Stimulated activated naive CD4-positive, alpha-beta T cell (primary cell): ENCODE data around the gene RARRES2.
"Not testable (repeated sequence)": the region's sequence is repeated elsewhere in the genome, so short reads cannot be mapped to it uniquely, and the experiment has no call there.

ENCODE experiments used
- DNase-seq, 6 experiments: peaks; one replicate each; lab custom pipeline; 2025; lab: John Stamatoyannopoulos, UW

The RARRES2 gene

GRCh38 chr7:150341263-150342120, at the start of gene RARRES2:
Gene RARRES2, minus strand, starts transcription at chr7:150341629. Its CDS starts 1,020 bp downstream, at chr7:150340609.
- DNase-seq = no peak

- DNase-seq = no peak
Observed at GRCh38 chr7:150390205-150390604, 48.8 kb upstream of the RARRES2 start.

- DNase-seq = no peak
Observed at GRCh38 chr7:150389532-150389816, 48.0 kb upstream of the RARRES2 start.

GRCh38 chr7:150388709-150389531, 47.5 kb upstream of the RARRES2 start:
- DNase-seq = no peak

GRCh38 chr7:150388306-150388705, 46.9 kb upstream of the RARRES2 start:
- DNase-seq = no peak

GRCh38 chr7:150385884-150386283, 44.5 kb upstream of the RARRES2 start:
- DNase-seq = not testable (repeated sequence)

- DNase-seq = no peak
Observed at GRCh38 chr7:150385302-150385723, 43.9 kb upstream of the RARRES2 start.

GRCh38 chr7:150384406-150385301, 43.2 kb upstream of the RARRES2 start:
- DNase-seq = no peak

- no peak for DNase-seq
Observed at GRCh38 chr7:150383710-150384397, 42.4 kb upstream of the RARRES2 start.

GRCh38 chr7:150382844-150383225, 41.4 kb upstream of the RARRES2 start:
- no peak for DNase-seq

- no peak for DNase-seq
Observed at GRCh38 chr7:150382123-150382843, 40.9 kb upstream of the RARRES2 start.

GRCh38 chr7:150381785-150382122, 40.3 kb upstream of the RARRES2 start:
- no peak for DNase-seq

GRCh38 chr7:150381096-150381495, 39.7 kb upstream of the RARRES2 start:
- no peak for DNase-seq

- no peak for DNase-seq
Observed at GRCh38 chr7:150380463-150380862, 39.0 kb upstream of the RARRES2 start.

- DNase-seq = peak in 2 of 6 experiments; percentile 14 to 30
Observed at GRCh38 chr7:150379441-150380379, 38.3 kb upstream of the RARRES2 start.

- DNase-seq = peak; percentile 83 to 91 (median 88)
Observed at GRCh38 chr7:150378853-150379440, 37.5 kb upstream of the RARRES2 start, which contains the start of gene ZNF775. Gene ZNF775, plus strand, starts transcription at chr7:150379330. Its CDS starts 9,141 bp downstream, at chr7:150388471.

GRCh38 chr7:150378115-150378852, 36.9 kb upstream of the RARRES2 start:
- peak in 5 of 6 experiments; percentile 13 to 59 (median 47) for DNase-seq

- DNase-seq = no peak
Observed at GRCh38 chr7:150377635-150378034, 36.2 kb upstream of the RARRES2 start.
